Measurements from ENCODE around the gene TRPV2. TPM values are rescaled to one million over a fixed set of nuclear protein-coding genes. Genes with fewer than 3 reads are reported as not detected.
"Not testable (repeated sequence)": the region's sequence is repeated elsewhere in the genome, so short reads cannot be mapped to it uniquely, and the experiment has no call there.

TRPV2 gene
- total RNA-seq, 2 experiments from 2014 or later = 34.4 to 40.2 TPM

- DNase-seq, H3K27ac Mint-ChIP-seq, H3K4me1 Mint-ChIP-seq, H3K36me3 Mint-ChIP-seq, H3K9me3 Mint-ChIP-seq, H3K27me3 Mint-ChIP-seq, H3K4me3 Mint-ChIP-seq: not testable (repeated sequence)
Measured at GRCh38 chr17:16392491-16392890, 22.9 kb upstream of the TRPV2 start.

DNA sequence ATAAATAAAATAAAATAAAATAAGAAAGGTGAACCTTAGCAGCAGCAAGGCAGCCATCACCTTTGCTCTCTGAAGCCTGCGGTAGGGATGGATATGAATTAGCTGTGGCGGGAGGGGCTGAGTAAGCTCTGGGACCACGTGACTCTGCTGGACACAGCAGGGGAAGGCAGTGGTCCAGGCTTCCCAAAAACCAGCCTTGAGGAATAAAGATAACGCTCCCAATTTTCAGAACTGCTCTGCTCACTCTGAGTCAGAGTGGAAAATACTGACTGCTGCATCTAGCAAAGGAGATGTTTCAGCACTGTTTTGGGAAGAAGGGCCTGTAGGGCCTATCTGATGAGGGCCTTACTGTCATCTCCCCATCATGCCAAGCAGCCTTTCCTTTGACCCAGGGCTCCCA, 19.5 kb upstream of the TRPV2 start:
- not testable (repeated sequence) for DNase-seq, H3K27ac Mint-ChIP-seq, H3K4me3 Mint-ChIP-seq, H3K27me3 Mint-ChIP-seq, H3K36me3 Mint-ChIP-seq, H3K4me1 Mint-ChIP-seq, H3K9me3 Mint-ChIP-seq

DNA sequence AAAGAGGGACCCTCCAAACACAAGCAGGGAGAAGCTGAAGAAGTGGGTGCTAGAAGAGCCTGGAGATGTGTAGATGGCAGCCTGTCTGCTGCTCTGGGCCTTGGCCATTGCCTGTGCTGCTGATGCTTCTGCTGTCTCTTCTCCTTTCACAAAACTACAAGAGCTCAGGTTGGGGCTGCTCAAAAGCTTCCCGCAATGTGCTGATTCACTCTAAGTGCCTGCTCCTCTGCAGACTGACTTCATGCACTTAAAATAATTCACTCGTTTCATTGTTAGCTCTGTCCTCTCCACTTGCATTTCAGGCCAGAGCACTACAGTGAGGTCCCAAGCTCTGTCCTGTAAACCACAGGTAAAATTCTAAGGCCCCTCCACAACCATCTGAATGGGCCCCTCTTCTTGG, 18.7 kb upstream of the TRPV2 start:
- H3K4me3 Mint-ChIP-seq, H3K9me3 Mint-ChIP-seq, H3K27me3 Mint-ChIP-seq, H3K27ac Mint-ChIP-seq, H3K36me3 Mint-ChIP-seq, DNase-seq, H3K4me1 Mint-ChIP-seq: not testable (repeated sequence)

DNA sequence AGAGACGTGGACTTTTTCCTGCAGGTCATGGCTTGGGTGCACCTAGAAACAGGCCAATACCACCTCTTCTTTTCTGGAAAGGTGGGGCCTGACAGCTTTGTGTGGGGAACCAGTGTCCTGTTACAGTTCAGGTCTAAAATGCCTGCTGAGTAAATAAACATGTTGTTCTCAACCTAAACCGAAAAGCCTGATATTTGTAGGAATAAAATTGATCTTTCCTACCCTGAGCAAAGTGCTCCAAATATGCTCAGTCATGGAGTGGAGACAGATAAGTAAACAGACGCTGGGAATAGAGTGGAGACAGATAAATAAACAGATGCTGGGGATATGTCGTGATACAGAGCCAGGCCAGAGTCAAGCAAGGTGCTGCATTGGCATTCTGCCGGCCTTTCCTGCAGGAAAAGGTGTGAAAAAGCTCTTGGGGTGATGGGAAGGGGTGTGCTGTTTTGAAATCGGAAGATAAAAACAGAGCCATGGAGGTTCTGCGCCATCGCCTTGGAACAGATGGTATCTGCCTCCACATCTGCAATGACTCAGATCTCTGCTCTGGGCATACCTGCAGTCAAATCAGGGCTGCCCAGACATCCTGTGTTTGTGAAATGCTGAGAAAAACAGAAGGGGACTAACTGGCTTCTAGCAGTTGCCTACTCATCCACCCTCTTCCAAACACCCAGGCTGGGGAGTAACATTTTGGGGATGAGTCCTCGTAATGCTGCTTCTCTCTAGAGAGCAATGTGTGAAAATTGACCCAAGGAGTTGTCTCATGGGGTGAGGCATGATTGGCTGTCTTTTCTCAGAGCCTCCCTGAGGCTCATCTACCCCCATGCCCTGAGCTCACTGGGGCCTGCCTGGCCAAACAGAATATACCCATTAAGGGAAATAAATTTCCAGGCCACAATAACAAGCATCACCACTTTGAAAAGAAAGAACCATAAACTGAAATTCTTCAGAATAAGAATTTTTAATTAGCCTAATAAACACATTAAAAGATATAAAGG, 16.8 kb upstream of the TRPV2 start:
- Mint-ChIP-seq H3K4me3 (no peak overlapping the region), H3K9me3 (no peaks in the 10 kb centered on the region), H3K27me3 (peaks cover 8% of the 10 kb centered on the region), H3K36me3 (no peaks in the 10 kb centered on the region), H3K4me1 (peaks cover 6% of the 10 kb centered on the region), H3K27ac (no peak overlapping the region)
- no peak for DNase-seq

GRCh38 chr17:16403847-16404246, 11.5 kb upstream of the TRPV2 start:
- not testable (repeated sequence) for H3K4me1 Mint-ChIP-seq, H3K36me3 Mint-ChIP-seq, H3K9me3 Mint-ChIP-seq, H3K27ac Mint-ChIP-seq, H3K4me3 Mint-ChIP-seq, DNase-seq
- H3K27me3 Mint-ChIP-seq = peaks cover 26% of the 10 kb centered on the region

DNA sequence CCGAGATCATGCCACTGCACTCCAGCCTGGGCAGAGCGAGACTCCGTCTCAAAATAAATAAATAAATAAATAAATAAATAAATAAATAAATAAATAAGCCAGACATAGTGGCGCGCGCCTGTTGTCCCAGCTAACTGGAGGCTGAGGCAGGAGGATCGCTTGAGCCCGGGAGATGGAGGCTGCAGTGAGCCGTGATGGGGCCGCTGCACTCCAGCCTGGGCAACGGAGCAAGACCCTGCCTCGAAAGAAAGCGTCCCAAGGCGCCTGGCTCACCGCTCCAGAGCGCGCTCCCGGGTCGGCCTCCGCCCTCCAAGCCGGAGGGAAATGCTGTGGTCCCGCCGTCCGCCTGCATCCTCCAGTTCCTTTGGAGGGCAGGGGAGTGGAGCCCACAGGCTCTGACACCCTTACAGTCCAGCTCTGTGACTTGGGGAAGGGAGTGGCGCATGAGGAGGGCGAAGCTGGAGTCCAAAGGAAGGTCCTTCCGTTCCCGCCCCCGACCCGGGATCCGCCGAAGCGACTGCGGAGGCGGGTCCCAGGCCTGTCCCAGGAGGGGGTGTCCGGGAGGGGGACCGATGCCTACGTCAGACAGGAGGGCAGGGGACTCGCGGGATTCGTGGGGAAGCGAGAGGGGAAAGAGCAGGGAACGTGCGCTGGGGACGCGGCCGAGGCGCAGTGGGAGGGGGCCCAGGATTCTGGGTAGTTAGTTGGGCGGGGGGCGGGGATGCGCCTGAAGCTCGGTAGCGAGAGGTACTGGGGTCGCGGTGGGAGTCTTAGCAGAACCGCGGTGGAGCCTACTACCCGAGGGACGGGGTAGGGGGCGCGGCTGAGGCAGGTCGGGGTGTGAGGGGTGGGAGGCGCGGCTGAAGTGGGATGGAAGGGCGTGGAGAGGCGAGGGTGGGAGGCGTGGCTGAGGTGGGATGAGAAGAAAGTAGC, 8.4 kb upstream of the TRPV2 start:
- H3K27me3 Mint-ChIP-seq = peaks cover 18% of the 10 kb centered on the region
- peak overlapping the region; percentile 37 for H3K4me3 Mint-ChIP-seq
- no peaks in the 10 kb centered on the region for H3K9me3 Mint-ChIP-seq
- H3K36me3 Mint-ChIP-seq = no peaks in the 10 kb centered on the region
- DNase-seq = no peak
- peaks cover 3% of the 10 kb centered on the region for H3K4me1 Mint-ChIP-seq
- no peak overlapping the region for H3K27ac Mint-ChIP-seq

DNA sequence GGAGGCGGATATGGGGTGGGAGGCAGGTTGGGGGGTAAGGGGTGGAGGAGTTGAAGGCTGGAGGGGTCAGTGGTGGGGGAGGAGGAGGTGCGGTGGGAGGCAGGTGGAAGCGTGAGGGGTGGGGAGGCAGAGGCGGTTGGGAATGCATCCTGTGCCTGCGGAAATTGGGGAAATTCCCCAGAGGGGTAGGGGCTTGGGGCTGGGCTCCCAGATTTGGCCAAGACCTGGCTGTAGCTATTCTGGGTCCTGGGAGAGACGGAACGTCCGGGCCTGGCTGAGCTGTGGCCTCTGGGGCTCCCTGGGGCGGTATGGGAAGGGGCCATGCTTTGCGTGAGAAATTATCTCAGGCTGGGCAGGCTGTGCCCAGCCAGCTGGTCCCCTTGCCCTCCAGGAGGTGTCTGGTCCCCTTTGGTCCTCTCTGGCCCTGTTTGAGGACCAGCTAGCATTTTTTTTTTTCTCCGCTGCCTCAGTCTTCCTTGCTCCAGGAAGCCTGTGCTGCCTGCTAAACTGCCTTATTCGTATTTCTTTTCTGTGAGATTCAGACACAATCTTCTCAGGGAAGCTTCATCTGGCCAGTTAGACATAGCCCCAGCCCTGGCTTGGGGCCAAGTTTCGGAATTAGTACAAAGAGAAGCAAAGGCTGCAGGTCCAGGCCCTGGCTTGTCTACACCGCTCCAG, 7.3 kb upstream of the TRPV2 start:
- peak; percentile 24 for DNase-seq
- Mint-ChIP-seq H3K27ac (no peak overlapping the region), H3K4me3 (no peak overlapping the region), H3K27me3 (peaks cover 18% of the 10 kb centered on the region), H3K36me3 (no peaks in the 10 kb centered on the region), H3K9me3 (no peaks in the 10 kb centered on the region), H3K4me1 (peaks cover 3% of the 10 kb centered on the region)

- no peaks in the 10 kb centered on the region for H3K9me3 Mint-ChIP-seq
- H3K27ac Mint-ChIP-seq = peak overlapping the region; percentile 99
- H3K4me3 Mint-ChIP-seq = peak overlapping the region; percentile 98
- peaks cover 45% of the 10 kb centered on the region for H3K4me1 Mint-ChIP-seq
- no peak for DNase-seq
- H3K27me3 Mint-ChIP-seq = no peaks in the 10 kb centered on the region
- H3K36me3 Mint-ChIP-seq = peaks cover 34% of the 10 kb centered on the region
Measured at GRCh38 chr17:16417399-16417798, 2.0 kb downstream of the TRPV2 start.

GRCh38 chr17:16417896-16418684, 2.7 kb downstream of the TRPV2 start:
- DNase-seq = no peak
- peaks cover 34% of the 10 kb centered on the region for H3K36me3 Mint-ChIP-seq
- H3K4me3 Mint-ChIP-seq = peak overlapping the region; percentile 42
- H3K4me1 Mint-ChIP-seq = peaks cover 45% of the 10 kb centered on the region
- peak overlapping the region; percentile 99 for H3K27ac Mint-ChIP-seq
- H3K27me3 Mint-ChIP-seq = no peaks in the 10 kb centered on the region
- H3K9me3 Mint-ChIP-seq = no peaks in the 10 kb centered on the region

DNA sequence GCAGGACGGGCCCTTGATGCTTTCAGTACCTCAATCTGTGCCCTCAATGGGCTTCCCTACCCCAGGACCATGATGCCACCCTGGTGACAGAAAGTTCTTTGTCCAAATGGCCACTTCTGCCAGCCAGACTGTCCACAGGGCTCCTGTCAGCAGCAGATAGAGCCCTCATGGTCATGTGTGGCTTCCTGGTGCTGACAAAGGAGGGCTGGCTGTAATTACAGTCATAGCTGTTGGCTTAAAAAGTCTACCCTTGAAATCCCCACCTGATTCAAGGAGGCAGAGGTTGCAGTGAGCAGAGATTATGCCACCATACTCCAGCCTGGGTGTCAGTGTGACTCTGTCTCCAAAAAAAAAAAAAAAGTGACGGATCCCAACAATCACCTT, 3.3 kb downstream of the TRPV2 start:
- Mint-ChIP-seq H3K4me3 (peak overlapping the region; percentile 73), H3K9me3 (no peaks in the 10 kb centered on the region), H3K36me3 (peaks cover 34% of the 10 kb centered on the region), H3K27me3 (no peaks in the 10 kb centered on the region), H3K27ac (peak overlapping the region; percentile 99), H3K4me1 (peaks cover 45% of the 10 kb centered on the region)
- DNase-seq = no peak

DNA sequence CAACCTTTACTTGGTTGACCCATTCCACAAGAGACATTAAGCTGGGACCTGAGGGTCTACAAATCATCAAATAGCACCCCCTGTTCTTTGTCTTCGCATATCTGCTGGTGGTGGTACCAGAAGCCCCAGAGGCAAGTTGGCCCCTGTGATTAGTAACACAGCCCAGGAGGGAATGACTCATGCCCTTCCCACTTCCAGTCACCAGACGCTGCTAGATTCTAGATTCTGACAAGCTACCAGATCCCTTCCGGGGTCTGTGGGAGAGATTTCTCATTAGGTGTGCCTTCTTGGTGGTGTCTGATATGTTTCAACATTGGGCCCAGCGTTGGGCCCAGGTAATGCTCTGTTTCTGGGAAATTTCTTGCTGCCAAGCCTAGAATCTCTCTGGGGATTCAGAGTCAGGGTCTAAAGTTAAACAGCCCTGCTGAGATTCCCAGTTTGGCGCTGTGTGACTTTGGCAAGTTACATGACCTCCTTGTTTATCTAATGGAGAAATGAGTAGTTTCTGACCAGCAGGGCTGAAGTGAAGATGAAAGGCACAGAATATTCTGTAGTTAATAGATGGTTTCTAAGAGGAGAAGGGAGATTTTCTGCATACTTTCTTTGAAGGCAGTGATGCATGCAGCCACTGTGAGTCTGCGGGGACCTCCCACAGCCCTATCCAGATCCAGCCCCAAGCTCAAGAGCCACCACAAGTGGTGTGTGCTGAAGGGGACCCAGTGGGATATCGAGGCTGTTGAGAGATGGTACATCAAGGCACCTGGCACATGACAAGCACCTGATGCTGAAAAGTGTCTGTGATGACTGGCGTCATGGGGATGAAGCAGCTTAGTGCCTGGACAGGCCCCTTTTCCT, 3.9 kb downstream of the TRPV2 start:
- peak; percentile 77 for DNase-seq
- H3K36me3 Mint-ChIP-seq = peaks cover 33% of the 10 kb centered on the region
- no peaks in the 10 kb centered on the region for H3K27me3 Mint-ChIP-seq
- peaks cover 44% of the 10 kb centered on the region for H3K4me1 Mint-ChIP-seq
- H3K27ac Mint-ChIP-seq = peak overlapping the region; percentile 99
- peak overlapping the region; percentile 73 for H3K4me3 Mint-ChIP-seq
- no peaks in the 10 kb centered on the region for H3K9me3 Mint-ChIP-seq

- Mint-ChIP-seq H3K9me3 (no peaks in the 10 kb centered on the region), H3K4me3 (peak overlapping the region; percentile 73), H3K4me1 (peaks cover 40% of the 10 kb centered on the region), H3K36me3 (peaks cover 33% of the 10 kb centered on the region), H3K27ac (peak overlapping the region; percentile 99), H3K27me3 (no peaks in the 10 kb centered on the region)
- DNase-seq = peak; percentile 64
Measured at GRCh38 chr17:16419929-16420271, 4.5 kb downstream of the TRPV2 start.

GRCh38 chr17:16422416-16422815, 7.0 kb downstream of the TRPV2 start:
- Mint-ChIP-seq H3K36me3 (peaks cover 25% of the 10 kb centered on the region), H3K4me3 (no peak overlapping the region), H3K27ac (no peak overlapping the region), H3K4me1 (peaks cover 34% of the 10 kb centered on the region), H3K27me3 (no peaks in the 10 kb centered on the region), H3K9me3 (no peaks in the 10 kb centered on the region)
- no peak for DNase-seq
